SK-N-SH (cell line): ENCODE data around the gene CCDC93. TPM values are rescaled to one million over a fixed set of nuclear protein-coding genes. Genes with fewer than 3 reads are reported as not detected.

ENCODE experiments used
- EP300 ChIP-seq, 2 experiments: IDR thresholded peaks; 2 replicates each; pipeline versions ENCODE4 v1.4.0 to v1.6.1; 2012; ENCODE audit warnings: borderline replicate concordance in 1 of 2, low read depth in 1 of 2, low read length in 1 of 2
- EZH2phosphoT487 ChIP-seq: fragments of 200-600 bp; sonication (generic); IDR thresholded peaks from 2 replicates; pipeline ENCODE4 v1.6.1; 2017; ENCODE audit warnings: low read depth, mixed run types, mild to moderate bottlenecking, antibody characterized with exemption, moderate library complexity, borderline replicate concordance
- FOSL2 ChIP-seq: IDR thresholded peaks from 2 replicates; pipeline ENCODE4 v1.4.0; 2012; ENCODE audit warnings: low read depth, mild to moderate bottlenecking, moderate library complexity, borderline replicate concordance
- FOXM1 ChIP-seq: IDR thresholded peaks from 2 replicates; pipeline ENCODE4 v1.4.0; 2012; ENCODE audit warnings: low read depth, mild to moderate bottlenecking
- GATA2 ChIP-seq: sonication (generic); formaldehyde crosslinking; IDR thresholded peaks from 2 replicates; pipeline ENCODE4 v1.5.0; 2020; ENCODE audit warnings: mild to moderate bottlenecking, missing genetic modification reagents
- IRF3 ChIP-seq: fragments of 150-350 bp; IDR thresholded peaks from 2 replicates; pipeline ENCODE4 v1.6.1; 2016; ENCODE audit warnings: mild to moderate bottlenecking, low read depth, low read length
- JUND ChIP-seq: IDR thresholded peaks from 2 replicates; pipeline ENCODE4 v1.4.0; 2012
- MEF2A ChIP-seq: IDR thresholded peaks from 2 replicates; pipeline ENCODE4 v1.4.0; 2012; ENCODE audit warnings: low read depth, borderline replicate concordance
- MXI1 ChIP-seq: IDR thresholded peaks from 2 replicates; pipeline ENCODE4 v1.6.1; 2012; ENCODE audit warnings: mild to moderate bottlenecking, low read depth, low read length, improper control_type of control experiment
- NFIC ChIP-seq: IDR thresholded peaks from 2 replicates; pipeline ENCODE4 v1.4.0; 2012; ENCODE audit warnings: borderline replicate concordance
- RAD21 ChIP-seq: IDR thresholded peaks from 2 replicates; pipeline ENCODE4 v1.6.1; 2012; ENCODE audit warnings: mild to moderate bottlenecking, low read length
- RCOR1 ChIP-seq: fragments of 150-350 bp; IDR thresholded peaks from 2 replicates; pipeline ENCODE4 v1.6.1; 2017; ENCODE audit warnings: antibody characterized with exemption, low read length
- REST ChIP-seq: IDR thresholded peaks from 2 replicates; pipeline ENCODE4 v1.6.1; 2012; ENCODE audit warnings: mild to moderate bottlenecking, low read depth, low read length, moderate library complexity
- RFX5 ChIP-seq: IDR thresholded peaks from 2 replicates; pipeline ENCODE4 v1.6.1; 2012; ENCODE audit warnings: mild to moderate bottlenecking, improper control_type of control experiment, low read length
- RXRA ChIP-seq: IDR thresholded peaks from 2 replicates; pipeline ENCODE4 v1.4.0; 2012; ENCODE audit warnings: low read depth, mild to moderate bottlenecking, borderline replicate concordance
- SIN3A ChIP-seq: IDR thresholded peaks from 2 replicates; pipeline ENCODE4 v1.6.1; 2012; ENCODE audit warnings: low read depth, mild to moderate bottlenecking, low read length, moderate library complexity, borderline replicate concordance
- TAF1 ChIP-seq: IDR thresholded peaks from 2 replicates; pipeline ENCODE4 v1.6.1; 2012; ENCODE audit warnings: low read depth, mild to moderate bottlenecking, low read length, moderate library complexity, borderline replicate concordance
- TEAD4 ChIP-seq: IDR thresholded peaks from 2 replicates; pipeline ENCODE4 v1.4.0; 2012; ENCODE audit warnings: mild to moderate bottlenecking, borderline replicate concordance; ENCODE audit not compliant: insufficient read depth
- USF2 ChIP-seq: fragments of 150-350 bp; IDR thresholded peaks from 2 replicates; pipeline ENCODE4 v1.6.1; 2017; ENCODE audit warnings: antibody characterized with exemption, low read length, low read depth, borderline replicate concordance
- polyA plus RNA-seq, 3 experiments: library from polyadenylated mRNA; depleted of rRNA; stranded (reverse); fragments of >200 nt; gene quantifications; 2 replicates each; pipeline ENCODE4 v1.2.3, GENCODE V29; 2012
- TF ChIP-seq, protein P1 (sequence below): IDR thresholded peaks from 2 replicates; pipeline ENCODE4; 2012

Gene CCDC93
- polyA plus RNA-seq, 1 of the 3 experiments (the other 2 are of a cell fraction): 11.7 TPM

DNA sequence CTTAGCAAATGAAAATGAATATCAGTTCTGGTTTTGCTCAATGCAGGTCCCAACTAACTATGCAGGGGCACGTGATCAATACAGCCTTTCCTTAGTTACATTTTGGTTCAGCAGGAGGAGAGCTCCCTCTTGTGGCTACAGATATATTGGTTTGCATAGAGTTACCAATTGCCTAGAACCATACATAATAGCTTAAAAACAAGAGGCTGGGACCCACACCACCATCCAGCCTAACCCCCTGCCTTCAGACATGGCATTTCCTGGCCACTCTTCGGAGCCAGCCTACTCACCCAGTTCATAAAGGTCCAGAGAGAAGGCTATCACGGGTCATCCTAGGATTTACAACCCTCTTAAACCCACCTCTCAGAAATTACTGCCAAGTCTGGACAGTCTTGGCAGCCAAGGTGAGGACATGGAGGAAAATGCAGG lies 10.5 kb downstream of the CCDC93 start (continued):
- TF ChIP-seq IRF3 (no peak), TAF1 (no peak), RFX5 (peak; percentile 60), SIN3A (no peak), FOSL2 (no peak), RXRA (no peak), NFIC (no peak), MEF2A (no peak), RAD21 (peak; percentile 97), USF2 (peak; percentile 84), EP300 (IDR thresholded peaks at IDR 0.05; ENCODE audit: borderline replicate concordance in 1 of 2, low read depth in 1 of 2, low read length in 1 of 2) (no peak), REST (no peak), FOXM1 (no peak), JUND (no peak), TEAD4 (no peak), GATA2 (CRISPR knock-in tag) (no peak), RCOR1 (peak; percentile 57), EZH2phosphoT487 (no peak), MXI1 (no peak)
- TF ChIP-seq, protein P1, sequence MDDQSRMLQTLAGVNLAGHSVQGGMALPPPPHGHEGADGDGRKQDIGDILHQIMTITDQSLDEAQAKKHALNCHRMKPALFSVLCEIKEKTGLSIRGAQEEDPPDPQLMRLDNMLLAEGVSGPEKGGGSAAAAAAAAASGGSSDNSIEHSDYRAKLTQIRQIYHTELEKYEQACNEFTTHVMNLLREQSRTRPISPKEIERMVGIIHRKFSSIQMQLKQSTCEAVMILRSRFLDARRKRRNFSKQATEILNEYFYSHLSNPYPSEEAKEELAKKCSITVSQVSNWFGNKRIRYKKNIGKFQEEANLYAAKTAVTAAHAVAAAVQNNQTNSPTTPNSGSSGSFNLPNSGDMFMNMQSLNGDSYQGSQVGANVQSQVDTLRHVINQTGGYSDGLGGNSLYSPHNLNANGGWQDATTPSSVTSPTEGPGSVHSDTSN: no peak
- TF ChIP-seq, all 33 proteins: peak for 8
